ENCODE data around the gene UMODL1.

- TF ChIP-seq, protein P1, sequence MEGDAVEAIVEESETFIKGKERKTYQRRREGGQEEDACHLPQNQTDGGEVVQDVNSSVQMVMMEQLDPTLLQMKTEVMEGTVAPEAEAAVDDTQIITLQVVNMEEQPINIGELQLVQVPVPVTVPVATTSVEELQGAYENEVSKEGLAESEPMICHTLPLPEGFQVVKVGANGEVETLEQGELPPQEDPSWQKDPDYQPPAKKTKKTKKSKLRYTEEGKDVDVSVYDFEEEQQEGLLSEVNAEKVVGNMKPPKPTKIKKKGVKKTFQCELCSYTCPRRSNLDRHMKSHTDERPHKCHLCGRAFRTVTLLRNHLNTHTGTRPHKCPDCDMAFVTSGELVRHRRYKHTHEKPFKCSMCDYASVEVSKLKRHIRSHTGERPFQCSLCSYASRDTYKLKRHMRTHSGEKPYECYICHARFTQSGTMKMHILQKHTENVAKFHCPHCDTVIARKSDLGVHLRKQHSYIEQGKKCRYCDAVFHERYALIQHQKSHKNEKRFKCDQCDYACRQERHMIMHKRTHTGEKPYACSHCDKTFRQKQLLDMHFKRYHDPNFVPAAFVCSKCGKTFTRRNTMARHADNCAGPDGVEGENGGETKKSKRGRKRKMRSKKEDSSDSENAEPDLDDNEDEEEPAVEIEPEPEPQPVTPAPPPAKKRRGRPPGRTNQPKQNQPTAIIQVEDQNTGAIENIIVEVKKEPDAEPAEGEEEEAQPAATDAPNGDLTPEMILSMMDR (IDR thresholded peaks at IDR 0.05) = no peak
- TF ChIP-seq EZH2 (IDR thresholded peaks at IDR 0.05) = no peak
- TF ChIP-seq EZH2phosphoT487 (IDR thresholded peaks at IDR 0.05) = no peak
Measured at GRCh38 chr21:42063191-42063570, 7.9 kb upstream of the UMODL1 start.
